ENCODE results near the gene BACH2.
"Not testable (repeated sequence)": the region's sequence is repeated elsewhere in the genome, so short reads cannot be mapped to it uniquely, and the experiment has no call there.

Gene BACH2

GRCh38 chr6:90233213-90233612 is 63.4 kb downstream of the BACH2 start:
- no peak for DNase-seq

GRCh38 chr6:90231798-90232197 is 64.8 kb downstream of the BACH2 start:
- DNase-seq: no peak

GRCh38 chr6:90231308-90231707 is 65.3 kb downstream of the BACH2 start:
- DNase-seq: no peak

GRCh38 chr6:90230548-90231215 is 66.0 kb downstream of the BACH2 start:
- DNase-seq: no peak

GRCh38 chr6:90229331-90230010 is 67.2 kb downstream of the BACH2 start:
- DNase-seq: no peak

GRCh38 chr6:90227673-90228072 is 69.0 kb downstream of the BACH2 start:
- no peak for DNase-seq

GRCh38 chr6:90227213-90227612 is 69.4 kb downstream of the BACH2 start:
- DNase-seq: no peak

- DNase-seq: no peak
These were observed 70.4 kb downstream of the BACH2 start for GRCh38 chr6:90226257-90226656.

GRCh38 chr6:90224196-90224595 is 72.4 kb downstream of the BACH2 start:
- no peak for DNase-seq

- peak; percentile 39 for DNase-seq
These were observed 73.9 kb downstream of the BACH2 start for GRCh38 chr6:90222724-90223198.

GRCh38 chr6:90222008-90222407 is 74.6 kb downstream of the BACH2 start:
- DNase-seq: no peak

- no peak for DNase-seq
These were observed 75.2 kb downstream of the BACH2 start for GRCh38 chr6:90221403-90221802.

- DNase-seq: no peak
These were observed 76.4 kb downstream of the BACH2 start for GRCh38 chr6:90220273-90220672.

- DNase-seq: no peak
These were observed 77.2 kb downstream of the BACH2 start for GRCh38 chr6:90219209-90219985.

GRCh38 chr6:90218959-90219208 is 77.8 kb downstream of the BACH2 start:
- no peak for DNase-seq

GRCh38 chr6:90217506-90218127 is 79.0 kb downstream of the BACH2 start:
- DNase-seq: no peak

GRCh38 chr6:90216072-90216977 is 80.3 kb downstream of the BACH2 start:
- no peak for DNase-seq

- no peak for DNase-seq
These were observed 81.7 kb downstream of the BACH2 start for GRCh38 chr6:90214966-90215365.

- DNase-seq: no peak
These were observed 82.2 kb downstream of the BACH2 start for GRCh38 chr6:90214461-90214860.

- no peak for DNase-seq
These were observed 84.4 kb downstream of the BACH2 start for GRCh38 chr6:90212274-90212673.

- no peak for DNase-seq
These were observed 87.1 kb downstream of the BACH2 start for GRCh38 chr6:90209527-90209926.

GRCh38 chr6:90208690-90209089 is 88.0 kb downstream of the BACH2 start:
- not testable (repeated sequence) for DNase-seq

Data from activated T-cell treated with anti-CD3 and anti-CD28 coated beads for 4 hours (primary cell).